Osteoblast (primary cell): ENCODE data around the gene KCNS3. TPM values are rescaled to one million over a fixed set of nuclear protein-coding genes. Genes with fewer than 3 reads are reported as not detected.

Source experiments
- DNase-seq: peaks from one replicate; pipeline ENCODE4 v3.0.0; 2011; ENCODE audit warnings: low spot score, mixed read lengths; ENCODE audit not compliant: insufficient read length; ENCODE audit errors: missing footprints
- H2AFZ ChIP-seq: 2 replicates; pipeline ENCODE4 v1.6.0; 2011; ENCODE audit warnings: mild to moderate bottlenecking, low read length
- H3K27ac ChIP-seq: 2 replicates; pipeline ENCODE4 v1.5.1; 2011; ENCODE audit warnings: mild to moderate bottlenecking, low read depth, low read length, moderate library complexity
- H3K27me3 ChIP-seq: 2 replicates; pipeline ENCODE4 v1.6.0; 2012; ENCODE audit warnings: mild to moderate bottlenecking, control low read depth, inconsistent platforms, low read length, moderate library complexity; ENCODE audit not compliant: insufficient read depth
- H3K36me3 ChIP-seq: 2 replicates; pipeline ENCODE4 v1.5.1; 2011; ENCODE audit warnings: mild to moderate bottlenecking, low read length, control low read depth, moderate library complexity; ENCODE audit not compliant: insufficient read depth
- H3K4me1 ChIP-seq: 2 replicates; pipeline ENCODE4 v1.5.1; 2011; ENCODE audit warnings: mild to moderate bottlenecking, low read length, control low read depth, moderate library complexity; ENCODE audit not compliant: insufficient read depth
- H3K4me2 ChIP-seq: 2 replicates; pipeline ENCODE4 v1.6.0; 2011; ENCODE audit warnings: mild to moderate bottlenecking, low read length; ENCODE audit not compliant: insufficient read depth
- H3K4me3 ChIP-seq: fragments of 200-600 bp; sonication (generic); 3 replicates; pipeline ENCODE4 v1.5.1; 2012; ENCODE audit warnings: mild to moderate bottlenecking, low read length, inconsistent platforms; ENCODE audit not compliant: insufficient read depth
- H3K79me2 ChIP-seq: 2 replicates; pipeline ENCODE4 v1.6.0; 2012; ENCODE audit warnings: mild to moderate bottlenecking, low read length, control low read depth, inconsistent platforms; ENCODE audit not compliant: insufficient read depth
- H3K9me3 ChIP-seq: 2 replicates; pipeline ENCODE4 v1.5.1; 2011; ENCODE audit warnings: low read depth, low read length, control low read depth
- H4K20me1 ChIP-seq: 2 replicates; pipeline ENCODE4 v1.6.0; 2012; ENCODE audit warnings: mild to moderate bottlenecking, low read length, control low read depth; ENCODE audit not compliant: insufficient read depth
- total RNA-seq: library from RNA; depleted of rRNA; stranded (reverse); fragments of >200 nt; gene quantifications from 2 replicates; pipeline ENCODE4 v1.2.3, GENCODE V29; 2012
- TF ChIP-seq, protein P1 (sequence below): IDR thresholded peaks from 2 replicates; pipeline ENCODE4 v1.5.1; 2011; ENCODE audit warnings: mild to moderate bottlenecking, low read depth, low read length, moderate library complexity; ENCODE audit errors: extremely low read depth

KCNS3 gene
- total RNA-seq, 1 donor, result 1.8 TPM

DNA sequence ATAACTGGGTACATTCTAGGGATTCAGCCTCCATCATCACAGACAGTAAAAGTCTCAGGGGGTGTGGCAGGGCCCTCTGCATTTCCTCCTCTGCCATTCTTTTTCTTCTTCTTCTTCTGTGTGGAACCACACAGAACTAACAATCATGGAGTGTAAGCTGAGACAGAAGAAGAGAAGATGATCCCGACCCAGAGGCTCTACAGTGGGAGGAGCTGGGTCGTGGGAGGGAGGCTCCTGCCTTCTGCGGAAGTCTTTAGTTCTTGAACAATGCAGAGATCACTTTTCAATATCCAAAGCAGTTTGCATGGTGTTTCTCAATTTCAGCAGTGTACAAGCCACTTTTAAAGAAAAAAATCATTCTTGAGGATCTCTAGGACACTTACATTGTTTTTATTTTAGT, 80.9 kb downstream of the KCNS3 start:
- Histone ChIP-seq H3K27ac (no peak overlapping the region), H3K36me3 (no peaks in the 10 kb centered on the region), H3K79me2 (no peaks in the 10 kb centered on the region), H3K4me2 (no peak overlapping the region), H4K20me1 (no peaks in the 10 kb centered on the region), H3K27me3 (peaks cover 2% of the 10 kb centered on the region), H3K9me3 (no peaks in the 10 kb centered on the region), H3K4me3 (no peak overlapping the region), H2AFZ (no peak overlapping the region), H3K4me1 (no peaks in the 10 kb centered on the region)
- TF ChIP-seq, protein P1, sequence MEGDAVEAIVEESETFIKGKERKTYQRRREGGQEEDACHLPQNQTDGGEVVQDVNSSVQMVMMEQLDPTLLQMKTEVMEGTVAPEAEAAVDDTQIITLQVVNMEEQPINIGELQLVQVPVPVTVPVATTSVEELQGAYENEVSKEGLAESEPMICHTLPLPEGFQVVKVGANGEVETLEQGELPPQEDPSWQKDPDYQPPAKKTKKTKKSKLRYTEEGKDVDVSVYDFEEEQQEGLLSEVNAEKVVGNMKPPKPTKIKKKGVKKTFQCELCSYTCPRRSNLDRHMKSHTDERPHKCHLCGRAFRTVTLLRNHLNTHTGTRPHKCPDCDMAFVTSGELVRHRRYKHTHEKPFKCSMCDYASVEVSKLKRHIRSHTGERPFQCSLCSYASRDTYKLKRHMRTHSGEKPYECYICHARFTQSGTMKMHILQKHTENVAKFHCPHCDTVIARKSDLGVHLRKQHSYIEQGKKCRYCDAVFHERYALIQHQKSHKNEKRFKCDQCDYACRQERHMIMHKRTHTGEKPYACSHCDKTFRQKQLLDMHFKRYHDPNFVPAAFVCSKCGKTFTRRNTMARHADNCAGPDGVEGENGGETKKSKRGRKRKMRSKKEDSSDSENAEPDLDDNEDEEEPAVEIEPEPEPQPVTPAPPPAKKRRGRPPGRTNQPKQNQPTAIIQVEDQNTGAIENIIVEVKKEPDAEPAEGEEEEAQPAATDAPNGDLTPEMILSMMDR, result no peak
- DNase-seq, result no peak

DNA sequence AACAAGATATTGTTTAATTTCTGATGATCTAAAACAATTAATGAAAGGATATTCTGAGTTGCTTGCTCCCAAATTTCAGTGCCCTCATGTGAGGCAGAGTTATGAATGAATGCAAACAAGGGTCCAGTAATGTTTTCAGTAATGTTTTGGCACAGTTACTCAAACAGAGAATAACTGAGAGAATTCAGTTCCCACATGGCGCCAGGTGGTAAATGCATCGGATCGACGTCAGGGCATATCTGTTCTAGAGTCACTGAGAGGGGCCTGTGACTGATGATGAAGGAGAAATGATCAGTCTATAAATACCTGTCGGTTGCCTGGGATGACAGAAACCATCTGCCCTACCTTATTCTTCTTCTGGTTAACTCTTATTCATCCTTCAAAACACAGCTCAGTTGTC, 81.4 kb downstream of the KCNS3 start:
- H3K9me3 ChIP-seq, result no peaks in the 10 kb centered on the region
- H4K20me1 ChIP-seq, result no peaks in the 10 kb centered on the region
- no peak overlapping the region for H2AFZ ChIP-seq
- H3K27ac ChIP-seq, result no peak overlapping the region
- H3K27me3 ChIP-seq, result peaks cover 2% of the 10 kb centered on the region
- H3K4me2 ChIP-seq, result no peak overlapping the region
- TF ChIP-seq, protein P1, result no peak
- H3K4me3 ChIP-seq, result no peak overlapping the region
- H3K4me1 ChIP-seq, result no peaks in the 10 kb centered on the region
- DNase-seq, result no peak
- no peaks in the 10 kb centered on the region for H3K79me2 ChIP-seq
- H3K36me3 ChIP-seq, result no peaks in the 10 kb centered on the region

DNA sequence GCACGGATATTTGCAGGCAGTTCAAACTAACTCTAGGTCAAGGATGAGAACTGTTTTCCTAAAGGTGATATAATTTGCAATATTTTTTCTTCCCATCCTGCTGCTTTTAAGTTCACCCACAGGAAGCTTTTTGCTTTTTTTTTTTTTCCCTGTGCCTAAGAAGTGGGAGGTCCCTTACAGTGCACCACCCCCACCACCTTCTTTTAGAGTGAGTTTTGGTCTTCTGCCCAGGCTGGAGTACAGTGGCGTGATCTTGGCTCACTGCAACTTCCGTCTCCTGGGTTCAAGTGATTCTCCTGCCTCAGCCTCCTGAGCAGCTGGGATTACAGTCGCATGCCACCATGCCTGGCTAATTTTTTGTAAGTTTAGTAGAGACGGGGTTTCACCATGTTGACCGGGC, 82.5 kb downstream of the KCNS3 start:
- Histone ChIP-seq H2AFZ (no peak overlapping the region), H3K4me3 (no peak overlapping the region), H3K4me2 (no peak overlapping the region), H4K20me1 (no peaks in the 10 kb centered on the region), H3K27me3 (no peaks in the 10 kb centered on the region), H3K79me2 (no peaks in the 10 kb centered on the region), H3K36me3 (no peaks in the 10 kb centered on the region), H3K27ac (no peak overlapping the region), H3K4me1 (no peaks in the 10 kb centered on the region), H3K9me3 (no peaks in the 10 kb centered on the region)
- no peak for DNase-seq
- TF ChIP-seq, protein P1, result no peak

DNA sequence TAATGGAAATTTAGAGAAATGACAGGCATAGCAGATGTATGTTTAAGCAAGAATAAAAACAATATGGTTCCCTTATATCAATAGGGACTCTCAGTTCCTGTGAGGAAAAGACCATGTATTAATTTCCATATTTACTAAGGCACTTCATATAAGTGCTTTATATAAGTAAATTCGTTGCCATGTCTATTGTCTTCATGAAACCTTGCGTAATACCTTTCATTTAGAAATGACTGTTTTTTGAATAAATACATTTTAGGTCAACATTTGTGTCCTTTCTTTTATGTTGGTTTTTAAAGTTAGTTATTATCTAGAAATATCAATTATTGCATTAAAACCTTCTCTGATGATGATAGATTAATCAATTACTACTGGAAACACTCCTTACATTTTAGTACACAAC, 83.3 kb downstream of the KCNS3 start:
- H3K4me2 ChIP-seq, result no peak overlapping the region
- no peaks in the 10 kb centered on the region for H4K20me1 ChIP-seq
- no peaks in the 10 kb centered on the region for H3K9me3 ChIP-seq
- H3K27ac ChIP-seq, result no peak overlapping the region
- no peaks in the 10 kb centered on the region for H3K36me3 ChIP-seq
- no peaks in the 10 kb centered on the region for H3K79me2 ChIP-seq
- no peak overlapping the region for H3K4me3 ChIP-seq
- H3K4me1 ChIP-seq, result no peaks in the 10 kb centered on the region
- TF ChIP-seq, protein P1, result no peak
- H3K27me3 ChIP-seq, result no peaks in the 10 kb centered on the region
- DNase-seq, result no peak
- H2AFZ ChIP-seq, result no peak overlapping the region
